HepG2 (cell line): Measurements from ENCODE around the gene GAREM1. TPM values are rescaled to one million over a fixed set of nuclear protein-coding genes. Genes with fewer than 3 reads are reported as not detected.

Source experiments
- DMAP1 ChIP-seq: IDR thresholded peaks from 2 replicates; pipeline ENCODE4 v1.6.1; 2016
- DNMT1 ChIP-seq: sonication (generic); formaldehyde crosslinking; IDR thresholded peaks from 2 replicates; pipeline ENCODE4 v1.5.1; 2020; ENCODE audit warnings: mild to moderate bottlenecking, missing genetic modification reagents
- GABPA ChIP-seq, 2 experiments: IDR thresholded peaks; 2 replicates each; pipeline ENCODE4 v1.6.1; 2011 to 2016; ENCODE audit warnings: low read depth in 2 of 2, low read length in 1 of 2, missing biosample characterization in 1 of 2, missing genetic modification characterization in 1 of 2
- GLI4 ChIP-seq: sonication (generic); formaldehyde crosslinking; IDR thresholded peaks from 2 replicates; pipeline ENCODE4 v1.5.1; 2020; ENCODE audit warnings: missing genetic modification reagents, mild to moderate bottlenecking, moderate library complexity, borderline replicate concordance
- HBP1 ChIP-seq: IDR thresholded peaks from 2 replicates; pipeline ENCODE4 v1.6.1; 2016; ENCODE audit warnings: low read depth, control low read depth
- MBD4 ChIP-seq: IDR thresholded peaks from 2 replicates; pipeline ENCODE4 v1.6.1; 2012; ENCODE audit warnings: low read length, inconsistent platforms, borderline replicate concordance
- MTERF4 ChIP-seq: sonication (generic); formaldehyde crosslinking; IDR thresholded peaks from 2 replicates; pipeline ENCODE4 v1.8.0; 2023; ENCODE audit warnings: mild to moderate bottlenecking, missing genetic modification reagents
- MTF2 ChIP-seq: sonication (generic); formaldehyde crosslinking; IDR thresholded peaks from 2 replicates; pipeline ENCODE4 v1.5.0; 2020; ENCODE audit warnings: missing genetic modification reagents, borderline replicate concordance
- NR3C1 ChIP-seq: sonication (generic); formaldehyde crosslinking; IDR thresholded peaks from 2 replicates; pipeline ENCODE4 v1.4.0; 2020; ENCODE audit warnings: missing genetic modification reagents
- PAX8 ChIP-seq: sonication (generic); formaldehyde crosslinking; IDR thresholded peaks from 2 replicates; pipeline ENCODE4 v1.8.0; 2022; ENCODE audit warnings: mild to moderate bottlenecking, missing genetic modification reagents, borderline replicate concordance
- RAD21 ChIP-seq: fragments of 450-650 bp; formaldehyde crosslinking; IDR thresholded peaks from 2 replicates; pipeline ENCODE4 v1.5.0; 2020; ENCODE audit warnings: mild to moderate bottlenecking
- SMAD3 ChIP-seq: sonication (generic); formaldehyde crosslinking; IDR thresholded peaks from 2 replicates; pipeline ENCODE4 v1.4.0; 2020; ENCODE audit warnings: missing genetic modification reagents
- SNRNP70 ChIP-seq: fragments of 200-400 bp; formaldehyde crosslinking; IDR thresholded peaks from 2 replicates; pipeline ENCODE4 v1.6.1; 2017; ENCODE audit warnings: mild to moderate bottlenecking, low read depth, low read length, moderate library complexity
- SRF ChIP-seq: IDR thresholded peaks from 2 replicates; pipeline ENCODE4 v1.6.1; 2011; ENCODE audit warnings: mild to moderate bottlenecking, low read depth, low read length, moderate library complexity
- SRY ChIP-seq: sonication (generic); formaldehyde crosslinking; IDR thresholded peaks from 2 replicates; pipeline ENCODE4 v1.8.0; 2022; ENCODE audit warnings: mild to moderate bottlenecking, missing genetic modification reagents
- THAP8 ChIP-seq: sonication (generic); formaldehyde crosslinking; IDR thresholded peaks from 2 replicates; pipeline ENCODE4 v1.5.1; 2020; ENCODE audit warnings: missing genetic modification reagents, mild to moderate bottlenecking, borderline replicate concordance
- ZBTB8A ChIP-seq: sonication (generic); formaldehyde crosslinking; IDR thresholded peaks from 2 replicates; pipeline ENCODE4 v1.4.0; 2020; ENCODE audit warnings: mild to moderate bottlenecking, low read depth, missing genetic modification reagents, borderline replicate concordance
- ZNF468 ChIP-seq: sonication (generic); formaldehyde crosslinking; IDR thresholded peaks from 2 replicates; pipeline ENCODE4 v1.8.0; 2022; ENCODE audit warnings: mild to moderate bottlenecking, moderate library complexity, missing genetic modification reagents
- ZNF546 ChIP-seq: sonication (generic); formaldehyde crosslinking; conservative IDR thresholded peaks from 2 replicates; pipeline ENCODE4 v1.8.1; 2023; ENCODE audit warnings: mild to moderate bottlenecking, missing genetic modification reagents
- ZNF615 ChIP-seq: sonication (generic); formaldehyde crosslinking; IDR thresholded peaks from 2 replicates; pipeline ENCODE4 v1.5.0; 2020; ENCODE audit warnings: mild to moderate bottlenecking, missing genetic modification reagents, borderline replicate concordance
- ZNF652 ChIP-seq: IDR thresholded peaks from 2 replicates; pipeline ENCODE4 v1.6.1; 2016; ENCODE audit warnings: low read depth, borderline replicate concordance
- polyA plus RNA-seq, 8 experiments: library from polyadenylated mRNA; depleted of rRNA in 3 of 8; stranded (reverse) in 7 of 8; unstranded in 1 of 8; fragments of >200 nt; fragmentation: Illumina TruSeq in 4 of 8; extraction: Trizol in 4 of 8; gene quantifications; 2 replicates each; pipeline versions ENCODE4 v1.2.1 to v1.2.3, GENCODE V29; 2011 to 2016; ENCODE audit warnings: low read depth in 4 of 8, missing spikeins in 1 of 8, mixed read lengths in 1 of 8; ENCODE audit not compliant: insufficient read depth in 1 of 8
- total RNA-seq, 5 experiments: library from RNA; depleted of rRNA; stranded (reverse); fragments of >200 nt; fragmentation: Illumina TruSeq; extraction: Trizol; gene quantifications; 2 replicates each; pipeline ENCODE4 v1.2.3, GENCODE V29; 2016; ENCODE audit warnings: low read depth in 1 of 5
- TF ChIP-seq, protein P1 (sequence below): sonication (generic); formaldehyde crosslinking; conservative IDR thresholded peaks from 2 replicates; pipeline ENCODE4 v1.8.0; 2022; ENCODE audit warnings: mild to moderate bottlenecking, moderate library complexity, missing genetic modification reagents
- TF ChIP-seq, protein P2 (sequence below): sonication (generic); formaldehyde crosslinking; IDR thresholded peaks from 2 replicates; pipeline ENCODE4 v1.5.0; 2020; ENCODE audit warnings: mild to moderate bottlenecking, missing genetic modification reagents

GAREM1 gene
- total and polyA plus RNA-seq, 2 of the 13 experiments (the other 11 are each of a cell fraction or from before 2014, with no cell fraction given): 2.5 to 2.9 TPM

GRCh38 chr18:32470714-32471633, at the start of gene GAREM1 (continued):
- TF ChIP-seq SNRNP70: no peak
- no peak for TF ChIP-seq ZNF546 (CRISPR knock-in tag)
- no peak for TF ChIP-seq THAP8
- peak; percentile 29; the same call in 1 of the 2 replicates for TF ChIP-seq DMAP1 (CRISPR knock-in tag)
- TF ChIP-seq MBD4: no peak
- no peak for TF ChIP-seq ZBTB8A (CRISPR knock-in tag)
- no peak for TF ChIP-seq SMAD3 (CRISPR knock-in tag)
- no peak for TF ChIP-seq SRF
- no peak for TF ChIP-seq ZNF615 (CRISPR knock-in tag)
- TF ChIP-seq ZNF468: no peak
- TF ChIP-seq, protein P1, sequence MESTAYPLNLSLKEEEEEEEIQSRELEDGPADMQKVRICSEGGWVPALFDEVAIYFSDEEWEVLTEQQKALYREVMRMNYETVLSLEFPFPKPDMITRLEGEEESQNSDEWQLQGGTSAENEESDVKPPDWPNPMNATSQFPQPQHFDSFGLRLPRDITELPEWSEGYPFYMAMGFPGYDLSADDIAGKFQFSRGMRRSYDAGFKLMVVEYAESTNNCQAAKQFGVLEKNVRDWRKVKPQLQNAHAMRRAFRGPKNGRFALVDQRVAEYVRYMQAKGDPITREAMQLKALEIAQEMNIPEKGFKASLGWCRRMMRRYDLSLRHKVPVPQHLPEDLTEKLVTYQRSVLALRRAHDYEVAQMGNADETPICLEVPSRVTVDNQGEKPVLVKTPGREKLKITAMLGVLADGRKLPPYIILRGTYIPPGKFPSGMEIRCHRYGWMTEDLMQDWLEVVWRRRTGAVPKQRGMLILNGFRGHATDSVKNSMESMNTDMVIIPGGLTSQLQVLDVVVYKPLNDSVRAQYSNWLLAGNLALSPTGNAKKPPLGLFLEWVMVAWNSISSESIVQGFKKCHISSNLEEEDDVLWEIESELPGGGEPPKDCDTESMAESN (CRISPR knock-in tag): no peak; the same call in 1 of the 2 replicates
- TF ChIP-seq MTF2 (CRISPR knock-in tag): no peak
- TF ChIP-seq RAD21: peak; percentile 96
- TF ChIP-seq SRY: no peak
- TF ChIP-seq HBP1 (CRISPR knock-in tag): no peak
- TF ChIP-seq MTERF4 (CRISPR knock-in tag): 0 out of 2 replicates have a peak, but pooled peaks have one; percentile 62
- TF ChIP-seq NR3C1 (CRISPR knock-in tag): no peak
- TF ChIP-seq GABPA (IDR thresholded peaks at IDR 0.05; ENCODE audit: low read depth, low read length): no peak
- TF ChIP-seq GABPA (CRISPR knock-in tag; IDR thresholded peaks at IDR 0.05; ENCODE audit: low read depth): no peak
- TF ChIP-seq, protein P2, sequence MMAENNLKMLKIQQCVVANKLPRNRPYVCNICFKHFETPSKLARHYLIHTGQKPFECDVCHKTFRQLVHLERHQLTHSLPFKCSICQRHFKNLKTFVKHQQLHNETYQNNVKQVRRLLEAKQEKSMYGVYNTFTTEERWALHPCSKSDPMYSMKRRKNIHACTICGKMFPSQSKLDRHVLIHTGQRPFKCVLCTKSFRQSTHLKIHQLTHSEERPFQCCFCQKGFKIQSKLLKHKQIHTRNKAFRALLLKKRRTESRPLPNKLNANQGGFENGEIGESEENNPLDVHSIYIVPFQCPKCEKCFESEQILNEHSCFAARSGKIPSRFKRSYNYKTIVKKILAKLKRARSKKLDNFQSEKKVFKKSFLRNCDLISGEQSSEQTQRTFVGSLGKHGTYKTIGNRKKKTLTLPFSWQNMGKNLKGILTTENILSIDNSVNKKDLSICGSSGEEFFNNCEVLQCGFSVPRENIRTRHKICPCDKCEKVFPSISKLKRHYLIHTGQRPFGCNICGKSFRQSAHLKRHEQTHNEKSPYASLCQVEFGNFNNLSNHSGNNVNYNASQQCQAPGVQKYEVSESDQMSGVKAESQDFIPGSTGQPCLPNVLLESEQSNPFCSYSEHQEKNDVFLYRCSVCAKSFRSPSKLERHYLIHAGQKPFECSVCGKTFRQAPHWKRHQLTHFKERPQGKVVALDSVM: peak; percentile 41; the same call in 1 of the 2 replicates
- no peak for TF ChIP-seq GLI4
- no peak for TF ChIP-seq DNMT1
- no peak for TF ChIP-seq ZNF652 (CRISPR knock-in tag)
- no peak for TF ChIP-seq PAX8 (CRISPR knock-in tag)
